Mucosa of stomach (tissue), 1 donor: ENCODE results near the gene TMEM128.
"Not testable (repeated sequence)": the region's sequence is repeated elsewhere in the genome, so short reads cannot be mapped to it uniquely, and the experiment has no call there.

ENCODE experiments used
- H3K27me3 ChIP-seq: one replicate; pipeline ENCODE4 v1.7.0; 2013; ENCODE audit warnings: mild to moderate bottlenecking, low read length; ENCODE audit not compliant: control insufficient read depth, insufficient read depth
- H3K36me3 ChIP-seq: one replicate; pipeline ENCODE4 v1.7.0; 2013; ENCODE audit warnings: low read length; ENCODE audit not compliant: control insufficient read depth, insufficient read depth
- H3K4me1 ChIP-seq: one replicate; pipeline ENCODE4 v1.7.0; 2013; ENCODE audit warnings: mild to moderate bottlenecking, low read length; ENCODE audit not compliant: control insufficient read depth, insufficient read depth
- H3K4me3 ChIP-seq: one replicate; pipeline ENCODE4 v1.7.0; 2013; ENCODE audit warnings: low read length
- H3K9ac ChIP-seq: one replicate; pipeline ENCODE4 v1.7.0; 2013; ENCODE audit warnings: mild to moderate bottlenecking, low read length, moderate library complexity
- H3K9me3 ChIP-seq: one replicate; pipeline ENCODE4 v1.7.0; 2013; ENCODE audit warnings: mild to moderate bottlenecking, low read length, moderate library complexity; ENCODE audit not compliant: control insufficient read depth
- donor health status: Pancreatic carcinoma.

Gene TMEM128

DNA sequence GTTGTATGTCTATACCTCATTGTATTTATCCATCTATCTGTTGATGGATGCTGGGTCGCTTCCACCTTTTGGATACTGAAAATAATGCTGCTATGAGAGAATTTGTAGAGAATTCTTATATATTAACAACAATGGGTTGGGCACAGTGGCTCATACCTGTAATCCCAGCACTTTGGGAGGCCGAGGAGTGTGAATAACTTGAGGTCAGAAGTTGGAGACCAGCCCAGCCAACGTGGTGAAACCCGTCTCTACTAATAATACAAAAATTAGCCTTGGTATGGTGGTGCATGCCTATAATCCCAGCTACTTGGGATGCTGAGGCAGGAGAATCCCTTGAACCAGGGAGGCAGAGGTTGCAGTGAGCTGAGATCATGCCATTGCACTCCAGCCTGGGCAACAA is 34.3 kb downstream of the TMEM128 start:
- H3K4me3 ChIP-seq, H3K27me3 ChIP-seq, H3K36me3 ChIP-seq, H3K9me3 ChIP-seq, H3K9ac ChIP-seq, H3K4me1 ChIP-seq: not testable (repeated sequence)

- H3K9me3 ChIP-seq = no peaks in the 10 kb centered on the region
- no peaks in the 10 kb centered on the region for H3K36me3 ChIP-seq
- H3K27me3 ChIP-seq = peaks cover 5% of the 10 kb centered on the region
- no peak overlapping the region for H3K9ac ChIP-seq
- peaks cover 13% of the 10 kb centered on the region for H3K4me1 ChIP-seq
- H3K4me3 ChIP-seq = no peak overlapping the region
Observed at GRCh38 chr4:4206204-4206603, 41.8 kb downstream of the TMEM128 start.

GRCh38 chr4:4204401-4204745 is 43.6 kb downstream of the TMEM128 start:
- H3K27me3 ChIP-seq = peaks cover 5% of the 10 kb centered on the region
- H3K36me3 ChIP-seq = no peaks in the 10 kb centered on the region
- H3K4me1 ChIP-seq = peaks cover 13% of the 10 kb centered on the region
- H3K9ac ChIP-seq = no peak overlapping the region
- no peak overlapping the region for H3K4me3 ChIP-seq
- H3K9me3 ChIP-seq = no peaks in the 10 kb centered on the region

DNA sequence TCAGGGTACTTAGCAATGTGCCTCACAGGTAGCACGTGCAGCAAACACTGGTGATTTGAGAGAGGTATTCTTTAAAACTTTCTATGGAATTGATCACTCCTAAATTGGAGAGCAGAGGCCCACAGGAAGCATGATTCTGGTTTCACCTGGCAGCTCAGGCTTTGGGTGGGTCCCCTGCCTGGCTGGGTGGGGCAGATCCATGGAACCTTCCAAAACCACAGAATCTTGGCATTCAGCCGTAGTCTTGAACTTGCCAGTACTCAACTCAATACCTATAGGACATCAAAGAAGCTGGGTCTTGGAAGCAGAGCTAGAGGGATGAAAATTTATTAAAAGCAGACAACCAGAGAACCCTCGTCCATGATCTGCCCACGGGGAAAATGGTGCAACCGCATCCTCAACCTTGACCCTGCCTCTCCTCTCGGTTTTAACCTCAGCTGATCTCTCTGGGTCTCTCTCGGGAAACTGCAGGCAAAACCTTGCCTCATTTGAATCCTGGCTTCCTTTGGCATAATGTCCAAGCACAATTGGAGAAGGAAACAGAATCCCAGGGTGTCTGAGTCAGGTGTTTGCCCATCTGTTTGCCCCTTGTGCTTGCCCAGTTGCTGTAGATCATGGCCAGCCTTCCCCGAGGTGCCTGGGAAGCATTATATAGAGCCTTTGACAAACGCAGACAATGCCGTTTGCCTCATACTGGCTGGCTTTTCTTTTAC is 44.2 kb downstream of the TMEM128 start:
- Histone ChIP-seq H3K36me3 (no peaks in the 10 kb centered on the region), H3K4me3 (no peak overlapping the region), H3K4me1 (peaks cover 13% of the 10 kb centered on the region), H3K9me3 (no peaks in the 10 kb centered on the region), H3K27me3 (peaks cover 5% of the 10 kb centered on the region), H3K9ac (no peak overlapping the region)

GRCh38 chr4:4202510-4202909 is 45.5 kb downstream of the TMEM128 start:
- H3K4me3 ChIP-seq = no peak overlapping the region
- peaks cover 13% of the 10 kb centered on the region for H3K4me1 ChIP-seq
- no peak overlapping the region for H3K9ac ChIP-seq
- H3K9me3 ChIP-seq = no peaks in the 10 kb centered on the region
- H3K36me3 ChIP-seq = no peaks in the 10 kb centered on the region
- H3K27me3 ChIP-seq = peaks cover 5% of the 10 kb centered on the region

- Histone ChIP-seq H3K27me3 (peaks cover 5% of the 10 kb centered on the region), H3K9ac (no peak overlapping the region), H3K4me1 (peaks cover 13% of the 10 kb centered on the region), H3K9me3 (no peaks in the 10 kb centered on the region), H3K4me3 (no peak overlapping the region), H3K36me3 (no peaks in the 10 kb centered on the region)
Observed at GRCh38 chr4:4200624-4201023, 47.4 kb downstream of the TMEM128 start.

DNA sequence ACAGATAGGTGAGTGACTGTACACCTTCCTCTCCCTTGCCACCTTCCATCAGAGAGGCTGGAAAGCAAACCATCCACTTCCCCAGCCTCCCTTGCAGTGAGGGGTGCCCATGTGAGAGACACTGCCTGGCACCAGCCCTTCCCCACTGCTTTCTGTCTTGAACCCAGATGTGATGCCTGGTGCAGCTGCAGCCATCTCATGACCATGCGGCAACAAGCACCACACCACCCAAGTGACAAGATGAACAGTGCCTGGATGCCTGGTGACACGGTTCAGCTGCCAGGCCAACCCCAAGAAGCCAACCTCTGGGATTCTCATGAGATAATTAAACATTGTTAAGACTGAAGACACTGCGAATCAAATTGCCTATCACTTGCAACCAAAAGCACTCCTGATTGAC is 52.7 kb downstream of the TMEM128 start:
- Histone ChIP-seq H3K36me3 (no peaks in the 10 kb centered on the region), H3K9ac (no peak overlapping the region), H3K9me3 (no peaks in the 10 kb centered on the region), H3K4me1 (no peaks in the 10 kb centered on the region), H3K4me3 (no peak overlapping the region), H3K27me3 (peaks cover 3% of the 10 kb centered on the region)

DNA sequence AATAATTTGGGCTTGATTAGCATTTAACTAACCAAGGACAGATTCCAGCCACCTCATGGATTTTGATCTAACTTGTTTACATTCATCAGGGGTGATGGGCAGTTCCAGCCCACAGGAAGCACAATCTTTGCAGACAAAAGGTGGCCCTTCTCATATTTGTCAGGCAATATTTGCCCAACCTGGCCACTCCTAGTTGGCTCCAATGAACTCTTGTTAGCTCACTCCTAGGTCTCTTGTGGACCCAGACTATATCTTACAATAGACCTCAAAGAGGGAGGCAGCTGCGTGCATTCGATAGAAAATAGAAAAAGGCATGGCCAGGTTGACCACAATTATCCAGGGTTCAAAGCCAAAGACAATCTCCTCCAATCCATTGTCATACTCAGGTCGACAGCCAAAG is 59.5 kb downstream of the TMEM128 start:
- H3K27me3 ChIP-seq, H3K9me3 ChIP-seq, H3K4me3 ChIP-seq, H3K36me3 ChIP-seq, H3K4me1 ChIP-seq, H3K9ac ChIP-seq: not testable (repeated sequence)
